Stomach (tissue), 9 donors: ENCODE measurements around the gene SETDB2. TPM values are rescaled to one million over a fixed set of nuclear protein-coding genes. Genes with fewer than 3 reads are reported as not detected.

Source experiments
- DNase-seq, 2 donors: peaks; one replicate each; pipeline versions ENCODE4 v3.0.0 to v3.0.0-alpha.2; 2013 to 2019
- H3K27ac ChIP-seq, 5 donors: fragments of 200-600 bp in 4 of 5; sonication (generic) in 4 of 5; one replicate each; pipeline ENCODE4 v1.5.1; 2013 to 2019; ENCODE audit warnings: mild to moderate bottlenecking in 1 of 5, moderate library complexity in 1 of 5
- H3K27me3 ChIP-seq, 3 donors: fragments of 200-600 bp; sonication (generic); one replicate each; pipeline ENCODE4 v1.5.1; 2017 to 2019; ENCODE audit warnings: mixed run types in 1 of 3
- H3K36me3 ChIP-seq, 4 donors: fragments of 200-600 bp; sonication (generic); 1 replicate in 3 of 4; 2 replicates in 1 of 4; pipeline ENCODE4 v1.5.1; 2016 to 2019
- H3K4me1 ChIP-seq, 4 donors: fragments of 200-600 bp; sonication (generic); one replicate each; pipeline ENCODE4 v1.5.1; 2016 to 2019
- H3K4me3 ChIP-seq, 4 donors: fragments of 200-600 bp; sonication (generic) in 3 of 4; one replicate each; pipeline ENCODE4 v1.5.1; 2016 to 2019; ENCODE audit warnings: mild to moderate bottlenecking in 1 of 4
- H3K9me3 ChIP-seq, 4 donors: fragments of 200-600 bp; sonication (generic); one replicate each; pipeline ENCODE4 v1.5.1; 2016 to 2019
- EP300 ChIP-seq: sonication (generic); formaldehyde crosslinking; IDR thresholded peaks from one replicate; pipeline ENCODE4 v1.6.1; 2017; ENCODE audit warnings: antibody characterized with exemption
- POLR2A ChIP-seq, 4 donors: fragments of 450-650 bp; IDR thresholded peaks; one replicate each; pipeline ENCODE4 v1.6.1; 2016; ENCODE audit warnings: antibody characterized with exemption in 4 of 4, control low read depth in 2 of 4, mild to moderate bottlenecking in 1 of 4, moderate library complexity in 1 of 4
- POLR2AphosphoS5 ChIP-seq, 3 donors: sonication (generic); formaldehyde crosslinking; IDR thresholded peaks; one replicate each; pipeline ENCODE4 v1.6.1; 2016; ENCODE audit warnings: antibody characterized with exemption in 3 of 3
- WGBS, 5 donors: extraction: QIAGEN DNeasy Blood & Tissue Kit in 3 of 5; methylation state at CpG; one replicate each; pipeline versions ENCODE4 v1.1.5 to v1.1.7; 2013 to 2018; 5-methylcytosine and 5-hydroxymethylcytosine counted together
- intact Hi-C: fragments of 100-400 bp; cut with DNase I; formaldehyde crosslinking; loops from one replicate; pipeline ENCODE4 v1.15.1; 2023; ENCODE audit warnings: low total_unique reads
- polyA plus RNA-seq, 3 donors: library from polyadenylated mRNA; stranded (reverse); fragments of 200-250 nt; gene quantifications; one replicate each; pipeline ENCODE4 v1.2.3, GENCODE V29; 2013
- total RNA-seq, 5 donors: library from RNA; depleted of rRNA; stranded (reverse); fragments of >200 nt; gene quantifications; one replicate each; pipeline versions ENCODE4 v1.1.0 to v1.2.3, GENCODE V29; 2014 to 2016
- TF ChIP-seq, protein P1 (sequence below), 7 experiments: fragments of 450-650 bp in 4 of 7; fragments of 200-600 bp in 3 of 7; sonication (generic) in 3 of 7; IDR thresholded peaks; one replicate each; pipeline ENCODE4 v1.5.1; 2016 to 2019; ENCODE audit warnings: antibody characterized with exemption in 7 of 7, control low read depth in 2 of 7, mild to moderate bottlenecking in 1 of 7
- donor health status: healthy with polysubstance abuse.
- donor health status: Bipolar disorder and iron deficiency.
- donor health status: healthy.

Gene SETDB2
- total and polyA plus RNA-seq, 8 donors, result 3.4 to 28.6 (median 7.3) TPM

DNA sequence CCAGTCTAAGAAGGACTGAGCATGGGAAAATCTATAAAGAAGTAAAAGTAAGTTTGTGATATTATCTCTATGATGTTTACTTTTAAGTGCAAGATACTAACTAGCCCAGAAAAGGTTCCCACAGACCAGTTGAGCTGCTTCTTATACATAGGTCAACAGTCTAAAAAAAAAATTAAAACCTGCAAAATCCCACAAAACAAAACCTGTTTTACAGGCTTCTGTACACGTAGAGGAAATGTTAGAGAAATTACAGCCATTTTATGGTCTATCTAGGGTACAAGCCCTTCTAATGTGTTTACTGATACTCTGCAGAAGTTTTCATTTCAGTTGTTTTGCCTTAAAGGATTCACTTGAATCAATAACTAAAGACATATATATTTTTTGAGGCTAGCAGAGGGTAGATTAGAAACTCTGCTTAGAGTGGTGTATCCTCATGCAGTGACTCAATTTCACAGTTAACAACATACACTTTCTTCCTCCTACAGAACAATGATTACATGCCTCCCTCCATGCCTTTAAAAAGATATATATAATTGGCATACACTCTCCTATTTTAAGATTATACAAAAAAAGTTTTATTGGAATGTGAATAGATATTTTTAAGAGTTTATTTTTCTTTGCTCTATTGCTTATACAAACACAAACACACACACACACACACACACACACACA, 44.1 kb upstream of the SETDB2 start:
- TF ChIP-seq, protein P1, sequence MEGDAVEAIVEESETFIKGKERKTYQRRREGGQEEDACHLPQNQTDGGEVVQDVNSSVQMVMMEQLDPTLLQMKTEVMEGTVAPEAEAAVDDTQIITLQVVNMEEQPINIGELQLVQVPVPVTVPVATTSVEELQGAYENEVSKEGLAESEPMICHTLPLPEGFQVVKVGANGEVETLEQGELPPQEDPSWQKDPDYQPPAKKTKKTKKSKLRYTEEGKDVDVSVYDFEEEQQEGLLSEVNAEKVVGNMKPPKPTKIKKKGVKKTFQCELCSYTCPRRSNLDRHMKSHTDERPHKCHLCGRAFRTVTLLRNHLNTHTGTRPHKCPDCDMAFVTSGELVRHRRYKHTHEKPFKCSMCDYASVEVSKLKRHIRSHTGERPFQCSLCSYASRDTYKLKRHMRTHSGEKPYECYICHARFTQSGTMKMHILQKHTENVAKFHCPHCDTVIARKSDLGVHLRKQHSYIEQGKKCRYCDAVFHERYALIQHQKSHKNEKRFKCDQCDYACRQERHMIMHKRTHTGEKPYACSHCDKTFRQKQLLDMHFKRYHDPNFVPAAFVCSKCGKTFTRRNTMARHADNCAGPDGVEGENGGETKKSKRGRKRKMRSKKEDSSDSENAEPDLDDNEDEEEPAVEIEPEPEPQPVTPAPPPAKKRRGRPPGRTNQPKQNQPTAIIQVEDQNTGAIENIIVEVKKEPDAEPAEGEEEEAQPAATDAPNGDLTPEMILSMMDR (IDR thresholded peaks at IDR 0.05), result no peak
- TF ChIP-seq POLR2A (IDR thresholded peaks at IDR 0.05), result no peak
- TF ChIP-seq EP300, result no peak
- TF ChIP-seq POLR2AphosphoS5 (IDR thresholded peaks at IDR 0.05), result no peak
- peaks cover 0 to 34% (median 15%) of the 10 kb centered on the region in 4 donors for H3K4me1 ChIP-seq
- no peaks in the 10 kb centered on the region for H3K36me3 ChIP-seq
- WGBS, 5 donors, result 27 to 41% (median 31%) methylated on average over 1 of the region's 1 CpG
- peak overlapping the region; percentile 36 to 48 (median 43) for H3K4me3 ChIP-seq
- no peaks in the 10 kb centered on the region for H3K27me3 ChIP-seq
- DNase-seq, result peak in 1 of 2 donors; percentile 79
- peak overlapping the region in 4 of 5 donors; percentile 82 to 90 (median 86) for H3K27ac ChIP-seq
- peaks cover 0 to 11% (median 5%) of the 10 kb centered on the region in 4 donors for H3K9me3 ChIP-seq
- intact Hi-C loops, result no loop called here

DNA sequence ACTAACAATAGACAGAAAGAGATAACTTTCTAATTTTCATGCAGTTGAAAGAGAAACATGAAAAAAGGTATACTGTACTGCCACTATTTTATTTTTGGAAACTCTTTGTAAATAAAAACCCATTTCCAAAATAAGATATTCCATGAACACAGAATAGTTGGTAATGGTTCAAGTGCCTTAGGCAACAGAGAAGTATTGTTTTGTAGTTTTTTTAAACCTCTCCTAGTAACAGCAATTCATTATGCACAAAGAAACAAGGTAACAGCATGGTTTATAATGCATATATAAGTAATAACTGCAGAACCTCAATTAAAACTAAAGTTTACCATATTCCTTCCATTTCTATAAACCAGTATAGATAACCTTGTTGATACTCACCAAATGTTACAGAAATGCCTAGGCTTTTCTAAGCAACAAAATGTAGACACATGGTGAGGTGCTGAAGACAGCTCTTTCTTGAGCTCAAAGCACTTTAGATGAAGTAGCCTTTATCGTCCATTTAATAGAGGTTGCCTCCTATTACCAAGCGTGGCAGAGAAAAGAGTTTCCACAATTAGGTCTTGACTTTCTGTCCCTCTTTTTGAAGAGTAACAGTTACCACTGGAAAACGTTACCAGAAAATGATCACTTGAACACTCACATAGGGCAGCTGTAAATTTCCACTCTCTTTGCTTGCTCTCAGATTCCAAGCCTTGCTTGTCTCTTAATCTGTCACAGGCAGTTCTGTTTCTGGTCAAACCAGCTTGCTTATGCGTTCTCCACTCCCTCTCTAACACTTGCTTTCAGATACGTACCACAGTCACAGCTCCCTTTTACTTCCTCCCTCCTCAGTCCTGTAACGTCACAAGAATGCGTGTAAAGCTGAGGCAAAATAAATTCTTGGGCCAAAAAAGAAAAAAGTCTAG, 43.1 kb upstream of the SETDB2 start:
- Histone ChIP-seq H3K27me3 (no peaks in the 10 kb centered on the region), H3K27ac (peak overlapping the region; percentile 59 to 90 (median 85)), H3K4me1 (peaks cover 0 to 34% (median 11%) of the 10 kb centered on the region in 4 donors), H3K9me3 (peaks cover 0 to 20% (median 11%) of the 10 kb centered on the region in 4 donors), H3K36me3 (no peaks in the 10 kb centered on the region), H3K4me3 (peak overlapping the region; percentile 36 to 48 (median 43))
- intact Hi-C loops, result no loop called here
- peak in 1 of 4 donors; percentile 20 for TF ChIP-seq POLR2A (IDR thresholded peaks at IDR 0.05)
- TF ChIP-seq POLR2AphosphoS5 (IDR thresholded peaks at IDR 0.05), result peak; percentile 86 to 91 (median 87)
- TF ChIP-seq EP300, result no peak
- TF ChIP-seq, protein P1 (IDR thresholded peaks at IDR 0.05), result no peak
- DNase-seq, result peak; percentile 45 to 90
- WGBS, 5 donors, result 3 to 16% (median 9%) methylated on average over 7 of the region's 7 CpGs

DNA sequence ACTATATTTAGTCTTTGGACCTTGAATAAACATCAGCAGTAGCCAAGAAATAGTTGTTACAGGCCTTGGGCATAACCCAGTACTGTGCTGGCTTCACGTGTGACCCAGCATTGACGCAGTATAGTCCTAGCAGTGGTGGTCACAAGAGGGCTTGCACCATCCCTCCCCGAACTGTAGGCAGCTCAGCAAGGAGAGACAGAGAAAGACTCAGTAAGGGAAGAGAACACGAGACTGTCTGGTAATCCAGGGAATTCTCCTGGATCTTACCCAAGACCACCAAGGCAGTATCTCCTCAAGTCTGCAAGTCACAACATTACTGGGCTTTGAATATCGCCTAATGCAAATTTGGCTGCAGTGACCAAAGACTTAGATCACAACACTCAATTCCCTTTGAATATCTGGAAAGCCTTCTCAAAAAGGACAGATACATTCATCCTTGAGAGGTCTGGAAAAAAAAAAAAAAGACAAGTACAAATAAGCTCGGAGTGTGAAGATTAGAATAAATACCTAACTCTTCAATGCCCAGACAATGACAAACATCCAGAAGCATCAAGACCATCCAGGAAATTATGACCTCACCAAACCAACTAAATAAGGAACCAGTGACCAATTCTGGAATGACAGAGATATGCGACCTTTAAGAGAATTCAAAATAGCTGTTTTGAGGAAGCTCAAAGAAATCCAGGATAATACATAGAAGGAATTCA, 39.9 kb upstream of the SETDB2 start:
- TF ChIP-seq EP300, result no peak
- TF ChIP-seq POLR2AphosphoS5 (IDR thresholded peaks at IDR 0.05), result no peak
- no peak for TF ChIP-seq POLR2A (IDR thresholded peaks at IDR 0.05)
- TF ChIP-seq, protein P1 (IDR thresholded peaks at IDR 0.05), result no peak
- no peak for DNase-seq
- WGBS, 5 donors, result 76 to 88% (median 85%) methylated on average over 7 of the region's 7 CpGs
- Histone ChIP-seq H3K9me3 (peaks cover 0 to 20% (median 11%) of the 10 kb centered on the region in 4 donors), H3K36me3 (no peaks in the 10 kb centered on the region), H3K4me1 (peaks cover 0 to 28% (median 9%) of the 10 kb centered on the region in 4 donors), H3K27me3 (no peaks in the 10 kb centered on the region), H3K27ac (peak overlapping the region in 1 of 5 donors; percentile 90), H3K4me3 (no peak overlapping the region)
- intact Hi-C loops, result no loop called here

DNA sequence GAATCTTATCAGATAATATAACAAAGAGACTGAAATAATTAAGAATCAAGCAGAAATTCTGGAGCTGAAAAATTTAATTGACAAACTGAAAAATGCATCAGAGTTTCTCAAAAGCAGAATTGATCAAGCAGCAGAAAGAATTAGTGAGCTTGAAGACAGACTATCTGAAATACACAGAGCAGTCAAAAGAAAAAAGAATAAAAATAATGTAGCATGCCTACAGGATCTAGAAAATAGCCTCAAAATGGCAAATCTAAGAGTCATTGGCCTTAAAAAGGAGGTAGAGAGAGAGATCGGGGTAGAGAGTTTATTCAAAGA, 39.4 kb upstream of the SETDB2 start:
- H3K27ac ChIP-seq, result peak overlapping the region in 1 of 5 donors; percentile 2
- no peak for DNase-seq
- TF ChIP-seq, protein P1 (IDR thresholded peaks at IDR 0.05), result no peak
- TF ChIP-seq POLR2A (IDR thresholded peaks at IDR 0.05) (no peak), POLR2AphosphoS5 (IDR thresholded peaks at IDR 0.05) (no peak), EP300 (no peak)
- peaks cover 0 to 23% (median 9%) of the 10 kb centered on the region in 4 donors for H3K4me1 ChIP-seq
- peaks cover 0 to 20% (median 11%) of the 10 kb centered on the region in 4 donors for H3K9me3 ChIP-seq
- H3K27me3 ChIP-seq, result no peaks in the 10 kb centered on the region
- intact Hi-C loops, result no loop called here
- 0 to 93% (median 74%) methylated on average over 1 of the region's 1 CpG for WGBS, 5 donors
- H3K4me3 ChIP-seq, result no peak overlapping the region
- no peaks in the 10 kb centered on the region for H3K36me3 ChIP-seq
